GM15510 (cell line): Measurements from ENCODE around the gene SUGP1.

Experiments
- POLR2A ChIP-seq: IDR thresholded peaks from 3 replicates; pipeline ENCODE4 v1.6.1; 2011; ENCODE audit warnings: borderline replicate concordance; ENCODE audit not compliant: insufficient read length; ENCODE audit errors: extremely low read depth

SUGP1 gene

DNA sequence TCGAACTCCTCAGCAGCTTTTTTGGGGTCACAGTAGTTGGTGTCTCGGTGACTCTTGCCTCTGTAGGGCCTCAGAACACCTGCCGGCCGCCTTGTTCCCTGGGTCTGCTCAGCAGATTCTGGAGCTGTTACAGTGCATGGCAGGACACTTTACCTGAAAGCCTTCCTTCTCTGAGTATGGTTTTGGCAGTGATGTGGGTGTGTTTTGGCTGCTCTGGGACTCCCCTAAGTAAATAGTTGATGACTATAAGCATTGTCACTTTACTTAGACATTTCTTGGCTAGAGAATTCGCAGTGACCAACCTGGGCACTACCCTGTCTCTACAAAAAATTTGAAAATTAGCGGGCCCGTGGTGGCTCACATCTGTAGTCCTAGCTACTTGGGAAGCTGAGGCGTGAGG, 7.4 kb upstream of the SUGP1 start:
- TF ChIP-seq POLR2A = no peak

DNA sequence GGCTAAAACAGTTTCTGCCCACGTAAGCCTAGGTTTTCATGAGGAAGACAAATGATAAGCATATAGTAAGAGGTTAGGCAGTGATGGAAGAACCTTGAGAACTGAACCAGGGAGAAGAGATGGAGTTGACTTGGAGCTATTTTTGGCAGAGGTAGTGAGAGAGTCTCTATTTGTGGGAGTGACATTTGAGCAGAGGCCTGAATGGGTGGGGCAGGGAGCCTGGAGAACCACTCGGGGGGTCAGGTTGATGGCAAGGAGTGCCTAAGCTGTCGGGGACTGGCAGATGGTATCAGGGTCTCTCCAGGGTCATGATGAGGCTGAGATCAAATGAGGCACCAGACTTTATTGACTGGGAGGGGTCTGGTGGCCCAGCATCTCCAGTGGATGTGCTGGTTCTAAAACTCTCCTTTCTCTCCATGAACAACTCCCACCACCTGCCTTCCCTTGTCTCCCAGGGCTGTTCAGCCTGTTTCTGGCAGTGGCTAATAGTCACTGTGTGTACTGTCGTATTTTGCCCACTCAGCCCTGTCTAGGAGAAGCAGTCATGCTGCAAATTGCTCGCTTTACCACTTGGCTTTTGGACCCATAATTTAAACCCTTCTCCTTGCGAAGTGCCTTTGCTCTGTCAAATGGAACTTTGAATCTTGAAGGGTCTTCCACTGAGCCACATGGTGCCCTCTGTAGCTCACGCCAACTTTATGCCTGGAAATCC, 3.9 kb upstream of the SUGP1 start:
- no peak for TF ChIP-seq POLR2A

DNA sequence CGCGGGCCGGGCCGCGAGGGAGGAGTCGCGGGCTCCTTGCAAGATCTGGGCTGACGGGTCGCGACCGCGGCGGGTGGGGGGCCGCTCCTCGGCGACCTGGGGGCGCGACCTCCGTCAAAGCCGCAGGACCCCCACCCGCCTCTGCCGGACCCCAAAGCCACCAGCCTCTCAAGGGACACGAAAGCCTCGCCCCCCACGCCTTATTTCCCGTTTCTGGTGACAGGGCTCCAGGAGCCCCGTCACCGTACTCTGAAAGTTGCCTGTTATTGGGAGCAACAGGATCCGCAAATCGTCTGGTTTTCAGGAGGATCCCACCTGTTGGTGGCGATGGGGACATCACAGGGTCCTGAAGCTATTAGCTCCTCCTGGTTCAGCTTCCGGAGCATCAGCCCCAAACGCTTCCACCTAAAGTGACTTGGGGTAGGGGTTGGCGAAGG, 850 bp upstream of the SUGP1 start:
- TF ChIP-seq POLR2A = no peak

DNA sequence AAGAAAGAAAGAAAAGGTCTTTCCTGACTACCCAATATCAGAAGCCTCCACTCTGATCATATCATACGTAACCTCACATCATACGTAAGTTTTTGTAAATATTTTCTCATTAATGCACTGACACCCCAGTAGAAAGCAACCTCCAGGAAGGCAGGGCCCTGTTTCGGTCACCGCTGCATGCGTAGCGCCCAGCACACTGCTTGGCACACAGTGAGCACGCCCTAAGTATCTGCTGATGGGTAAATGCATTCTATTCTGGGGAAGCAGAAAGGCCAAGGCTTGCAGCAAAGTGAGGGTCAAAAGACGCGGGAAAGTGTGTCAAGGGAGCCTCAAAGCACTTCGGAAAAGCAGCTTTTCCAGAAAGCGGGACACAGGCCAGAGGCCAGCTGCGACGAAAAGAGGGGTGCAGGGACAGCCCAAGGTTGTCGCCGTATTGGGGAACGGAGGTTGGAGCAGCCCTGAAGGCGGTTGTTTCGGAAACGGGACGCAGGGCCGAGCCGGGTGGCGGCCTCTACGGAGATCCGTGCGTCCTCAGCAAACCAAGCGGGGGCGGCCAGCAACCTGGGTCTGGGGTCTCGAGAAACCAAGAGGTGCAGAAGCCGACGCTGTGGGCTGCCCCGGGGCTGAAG, 463 bp downstream of the SUGP1 start:
- TF ChIP-seq POLR2A = no peak

DNA sequence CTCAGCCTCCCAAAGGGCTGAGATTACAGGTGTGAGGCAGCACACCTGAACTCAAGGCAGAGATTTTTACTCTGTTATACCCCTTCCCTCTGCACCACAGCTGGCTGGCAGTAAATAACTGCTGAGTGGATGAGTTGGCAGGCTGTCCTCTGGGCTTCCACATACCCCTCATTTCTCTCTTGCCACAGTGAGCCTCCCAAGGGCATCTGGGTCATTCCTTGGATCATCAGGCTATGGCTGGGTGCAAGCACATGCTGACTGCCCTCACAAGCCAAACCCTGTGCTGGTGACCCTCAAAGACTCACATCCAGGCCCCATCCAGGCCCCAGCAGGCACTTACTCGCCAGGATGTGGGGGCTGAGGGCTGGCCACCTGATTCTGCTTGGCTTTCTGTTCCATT, 4.2 kb downstream of the SUGP1 start:
- no peak for TF ChIP-seq POLR2A

DNA sequence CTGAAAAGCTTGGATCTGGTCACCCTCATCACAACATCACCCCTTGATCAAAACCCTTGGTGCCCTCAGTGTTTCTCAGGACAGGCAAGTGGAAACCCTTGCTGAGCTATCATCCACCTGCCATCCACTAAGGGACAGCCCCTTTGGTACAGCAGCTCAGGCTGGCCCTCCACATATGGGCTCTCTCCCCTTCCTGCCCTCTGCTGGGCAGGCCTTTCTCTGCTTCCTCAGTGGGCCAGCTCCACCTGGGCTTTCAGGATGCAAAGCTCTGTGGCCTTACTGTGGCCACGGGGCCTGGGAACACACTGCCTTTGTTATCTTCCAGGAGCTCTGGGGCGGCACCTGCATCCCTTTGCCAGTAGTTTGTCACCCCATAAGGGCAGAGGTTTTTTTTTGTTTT, 4.9 kb downstream of the SUGP1 start:
- no peak for TF ChIP-seq POLR2A

DNA sequence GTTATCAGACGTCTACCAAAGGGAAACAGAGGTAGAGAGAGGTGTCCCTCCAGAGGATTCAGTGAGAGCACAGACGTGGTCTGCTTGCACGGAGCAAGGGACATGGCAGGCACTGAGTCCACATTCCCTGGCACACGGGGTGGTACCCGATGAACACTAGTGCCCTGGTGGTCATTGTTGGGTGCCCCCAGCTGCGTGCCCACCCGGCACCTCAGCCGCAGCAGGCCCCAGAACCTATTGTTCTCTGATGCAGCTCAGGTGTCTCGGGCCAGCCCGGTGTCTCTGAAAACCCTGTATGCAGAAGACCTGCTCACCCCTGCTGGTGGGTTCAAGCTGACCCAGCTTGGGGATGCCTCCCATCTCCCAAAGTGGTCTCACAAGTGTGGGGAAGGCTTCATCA, 11.9 kb downstream of the SUGP1 start:
- TF ChIP-seq POLR2A = no peak

DNA sequence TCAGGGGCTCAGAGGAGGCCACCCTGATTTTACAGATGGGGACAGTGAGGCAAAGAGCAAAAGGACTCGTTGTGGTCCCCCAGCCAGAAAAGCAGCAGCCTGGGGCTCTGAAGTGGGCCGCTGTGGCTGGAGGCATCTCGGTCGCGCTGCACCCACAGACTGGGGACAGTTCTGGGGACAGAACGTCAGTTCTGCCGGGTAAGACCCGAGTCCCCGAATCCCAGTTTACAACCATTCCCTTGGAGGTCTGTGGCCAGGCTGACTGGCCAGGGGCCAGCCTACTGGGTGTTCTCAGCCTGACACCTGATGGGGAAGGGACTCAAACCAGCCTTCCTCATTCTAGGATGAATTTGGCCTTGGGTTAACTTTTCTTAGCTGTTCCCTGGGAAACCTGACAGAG, 14.1 kb downstream of the SUGP1 start:
- no peak for TF ChIP-seq POLR2A

DNA sequence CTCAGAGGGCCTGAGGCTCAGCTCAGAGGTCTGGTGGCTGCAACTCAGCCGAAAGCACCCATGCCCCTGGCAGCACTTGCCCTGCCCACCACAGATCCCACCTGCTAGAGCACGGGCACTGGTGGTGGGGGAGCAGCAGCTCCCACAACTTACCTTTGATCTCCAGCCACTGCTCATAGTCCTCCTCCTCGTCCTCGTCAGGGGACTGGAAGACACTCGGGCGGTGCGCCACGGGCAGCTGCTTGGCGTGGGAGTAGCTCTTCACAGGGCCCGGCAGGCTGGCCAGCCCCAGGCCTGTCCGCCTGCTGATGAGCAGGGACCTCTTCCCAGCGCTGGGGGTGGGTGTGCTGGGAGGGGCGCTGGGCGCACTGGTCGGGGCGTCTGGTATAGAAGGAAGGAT, 14.6 kb downstream of the SUGP1 start:
- TF ChIP-seq POLR2A = no peak

DNA sequence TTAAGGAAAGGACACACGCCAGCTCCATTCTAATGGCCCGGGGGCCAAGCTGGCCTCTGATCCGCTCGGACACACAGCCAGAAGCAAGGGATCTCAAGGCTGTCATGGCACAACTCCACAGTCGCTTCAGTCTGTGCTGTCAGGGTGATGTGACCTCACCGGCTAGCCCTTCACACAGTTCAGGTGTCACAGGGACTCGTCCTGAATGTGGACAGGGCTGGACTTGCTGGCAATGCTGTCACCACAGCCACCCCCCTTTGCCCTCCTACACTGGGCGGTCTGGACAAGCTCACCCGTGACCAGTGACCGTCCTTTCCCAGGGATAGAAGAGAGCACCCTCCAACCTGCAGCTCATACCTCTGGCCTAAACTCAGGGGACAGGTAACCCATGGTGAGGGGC, 15.2 kb downstream of the SUGP1 start:
- TF ChIP-seq POLR2A = no peak

DNA sequence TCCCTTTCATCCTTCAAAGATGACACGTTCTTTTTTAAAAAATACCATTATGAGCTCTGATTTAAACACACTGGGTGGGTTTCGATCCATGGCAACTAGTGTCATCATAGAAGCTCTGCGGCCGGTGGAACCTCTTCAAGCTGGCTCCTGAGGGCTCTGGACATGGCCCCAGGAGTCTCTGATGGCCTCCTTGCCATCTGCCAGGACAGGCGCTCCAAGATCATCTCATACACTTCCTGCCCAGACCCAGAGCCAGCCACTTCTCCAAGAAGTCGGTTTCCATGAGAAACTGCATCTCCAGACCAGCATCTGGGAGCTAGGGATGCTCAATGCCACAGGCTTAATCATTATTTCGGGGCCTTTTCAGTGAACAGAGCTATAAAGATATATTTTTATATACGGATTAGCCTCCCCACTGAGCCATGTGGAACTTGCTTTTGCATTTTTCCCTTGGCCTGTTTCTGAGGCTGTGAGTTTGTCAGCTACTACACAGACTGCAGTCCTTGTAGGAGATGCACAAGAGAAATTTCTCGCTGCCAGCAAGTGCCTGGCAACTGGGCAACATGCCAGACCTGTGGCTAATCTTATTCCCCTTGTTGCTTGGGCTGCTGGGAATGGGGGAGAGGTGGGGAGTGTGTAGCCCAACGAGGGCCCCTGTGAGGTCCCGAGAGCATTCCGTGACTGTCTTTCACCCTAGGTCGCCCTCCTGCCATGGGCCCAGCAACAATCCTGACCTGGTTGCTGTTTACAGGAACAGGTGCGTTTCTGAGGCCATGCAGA, 15.9 kb downstream of the SUGP1 start:
- no peak for TF ChIP-seq POLR2A

DNA sequence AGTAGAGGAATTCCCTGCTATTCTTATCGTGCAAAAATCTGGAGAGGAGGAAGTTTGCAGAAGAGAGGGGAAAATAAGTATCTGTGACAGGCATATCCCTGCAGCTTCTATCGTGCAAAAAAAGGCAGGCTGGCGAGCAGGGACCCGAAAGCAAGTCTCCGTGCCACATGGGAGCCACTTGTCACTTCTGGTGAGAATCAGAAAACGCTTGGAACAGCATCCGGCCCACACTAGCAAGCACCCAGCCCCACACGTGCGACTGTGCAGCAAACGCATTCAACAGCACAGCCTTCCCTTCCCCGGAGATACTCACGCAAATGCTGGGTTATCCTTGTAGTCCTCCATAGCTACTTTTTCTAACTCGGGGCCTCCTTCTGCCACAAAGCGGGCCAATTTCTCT, 16.9 kb downstream of the SUGP1 start:
- TF ChIP-seq POLR2A = no peak

DNA sequence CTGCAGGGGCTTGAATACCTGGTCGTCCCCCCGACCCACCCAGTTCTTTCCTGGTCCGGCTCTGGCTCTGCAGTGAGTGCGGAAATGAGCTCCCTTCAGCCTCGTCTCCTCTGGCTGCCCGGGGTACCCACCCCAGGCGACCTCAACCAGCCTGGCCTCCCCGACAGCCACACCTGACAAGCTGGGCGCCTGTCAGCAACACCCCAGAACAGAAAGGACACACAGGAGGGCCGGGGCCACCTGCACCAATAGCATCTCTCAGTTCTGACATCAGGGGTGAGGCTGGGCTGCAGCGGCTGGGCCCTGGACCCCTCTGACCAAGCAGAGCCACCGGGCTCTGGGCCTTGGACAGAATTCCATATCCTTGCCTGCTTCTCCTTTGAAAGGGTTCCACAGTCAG, 19.7 kb downstream of the SUGP1 start:
- TF ChIP-seq POLR2A = no peak

DNA sequence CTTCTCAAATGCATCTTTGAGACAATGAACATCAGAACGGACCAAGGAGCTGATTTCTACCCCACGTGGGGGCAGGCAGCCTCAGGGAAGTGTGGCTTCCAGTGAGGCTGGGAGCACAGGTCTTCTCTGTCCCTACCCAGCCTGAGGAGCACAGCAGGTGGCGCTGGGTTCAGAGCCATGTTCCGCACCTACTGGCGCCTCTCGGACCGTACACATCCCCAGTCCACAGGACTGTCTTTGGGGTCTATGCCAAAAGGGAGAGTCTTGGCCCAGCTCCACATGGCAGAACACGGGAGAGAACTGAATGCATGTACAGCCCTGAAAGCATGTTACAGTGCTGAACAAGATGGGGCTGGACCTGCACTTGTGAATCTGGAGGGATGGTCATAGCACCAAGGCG, 22.6 kb downstream of the SUGP1 start:
- TF ChIP-seq POLR2A = no peak

DNA sequence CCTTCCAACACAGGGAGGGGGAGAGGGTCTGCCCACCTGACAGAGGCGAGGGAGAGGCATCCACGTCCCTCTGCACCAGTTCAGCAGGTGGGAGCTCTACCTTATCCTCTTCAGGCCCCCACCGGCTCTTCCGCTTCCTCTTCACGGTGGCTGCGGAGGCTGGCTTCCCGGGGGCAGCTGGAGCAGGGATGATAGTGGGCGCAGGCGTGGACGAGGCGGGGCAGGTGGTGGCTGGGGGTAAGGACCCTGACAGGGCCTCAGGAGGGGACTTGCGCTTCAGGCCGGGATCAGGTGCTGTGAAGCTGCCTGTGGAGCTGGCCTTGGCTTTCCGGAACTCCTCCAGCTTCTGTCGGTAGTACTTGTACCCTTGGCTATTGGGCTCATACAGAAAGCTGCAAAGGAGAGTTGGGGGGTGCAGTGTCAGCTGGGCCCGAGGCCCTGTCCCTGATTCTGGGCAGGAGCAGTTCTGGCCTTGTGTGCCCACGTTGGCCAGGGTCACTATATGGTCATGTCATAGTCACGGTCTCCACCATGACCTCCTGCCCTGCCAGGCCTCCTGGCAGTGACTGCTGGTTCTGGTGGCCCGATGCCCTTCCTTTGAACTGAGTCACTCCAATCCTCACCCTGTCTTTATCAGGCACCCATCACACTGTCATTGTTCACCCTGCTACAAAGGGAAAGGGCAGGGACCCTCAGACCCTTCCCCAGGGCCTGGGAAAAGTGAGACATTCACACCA, 23.2 kb downstream of the SUGP1 start:
- TF ChIP-seq POLR2A = no peak
